NCI-H82 (cell line): Measurements from ENCODE around the gene ROS1.
"Not testable (repeated sequence)": the region's sequence is repeated elsewhere in the genome, so short reads cannot be mapped to it uniquely, and the experiment has no call there.

Experiments
- DNase-seq: peaks from one replicate; lab custom pipeline; 2025; lab: John Stamatoyannopoulos, UW

The ROS1 gene

GRCh38 chr6:117380298-117380697, 45.4 kb downstream of the ROS1 start:
- no peak for DNase-seq

GRCh38 chr6:117375446-117375845, 50.3 kb downstream of the ROS1 start:
- DNase-seq: no peak

GRCh38 chr6:117373211-117373813, 52.4 kb downstream of the ROS1 start:
- DNase-seq: no peak

- not testable (repeated sequence) for DNase-seq
Measured at GRCh38 chr6:117372289-117372688, 53.5 kb downstream of the ROS1 start.

- DNase-seq: no peak
Measured at GRCh38 chr6:117371492-117371891, 54.2 kb downstream of the ROS1 start.

- no peak for DNase-seq
Measured at GRCh38 chr6:117359581-117359980, 66.2 kb downstream of the ROS1 start.

- no peak for DNase-seq
Measured at GRCh38 chr6:117354671-117355070, 71.1 kb downstream of the ROS1 start.

GRCh38 chr6:117352466-117353081, 73.2 kb downstream of the ROS1 start:
- DNase-seq: no peak

- no peak for DNase-seq
Measured at GRCh38 chr6:117351521-117351920, 74.2 kb downstream of the ROS1 start.

- peak; percentile 31 for DNase-seq
Measured at GRCh38 chr6:117346142-117346930, 79.4 kb downstream of the ROS1 start.

GRCh38 chr6:117345292-117345610, 80.5 kb downstream of the ROS1 start:
- DNase-seq: no peak

- DNase-seq: peak; percentile 22
Measured at GRCh38 chr6:117344444-117345291, 81.1 kb downstream of the ROS1 start.

GRCh38 chr6:117338567-117338966, 87.2 kb downstream of the ROS1 start:
- no peak for DNase-seq

GRCh38 chr6:117329926-117330325, 95.8 kb downstream of the ROS1 start:
- DNase-seq: peak; percentile 97

- DNase-seq: no peak
Measured at GRCh38 chr6:117328500-117328899, 97.2 kb downstream of the ROS1 start.

- no peak for DNase-seq
Measured at GRCh38 chr6:117328005-117328389, 97.7 kb downstream of the ROS1 start.

GRCh38 chr6:117327149-117328004, 98.4 kb downstream of the ROS1 start:
- DNase-seq: no peak

GRCh38 chr6:117326396-117326795, 99.3 kb downstream of the ROS1 start:
- DNase-seq: peak; percentile 74

GRCh38 chr6:117317261-117317660, 108.5 kb downstream of the ROS1 start:
- peak; percentile 48 for DNase-seq

GRCh38 chr6:117311726-117312125, 114.0 kb downstream of the ROS1 start:
- no peak for DNase-seq

GRCh38 chr6:117311310-117311709, 114.4 kb downstream of the ROS1 start:
- no peak for DNase-seq

GRCh38 chr6:117309611-117310010, 116.1 kb downstream of the ROS1 start:
- no peak for DNase-seq
